IPS DF 6.9 (cell line): ENCODE measurements around the gene DMXL1.
"Not testable (repeated sequence)": the region's sequence is repeated elsewhere in the genome, so short reads cannot be mapped to it uniquely, and the experiment has no call there.

Source experiments
- DNase-seq: peaks from one replicate; pipeline ENCODE4 v3.0.0-alpha.2; 2013; ENCODE audit warnings: low read depth, low spot score
- H3K27ac ChIP-seq: one replicate; pipeline ENCODE4 v1.5.1; 2013; ENCODE audit warnings: low read length, control low read depth
- H3K27me3 ChIP-seq: 2 replicates; pipeline ENCODE4 v1.6.1; 2013; ENCODE audit warnings: mild to moderate bottlenecking, low read length; ENCODE audit not compliant: control insufficient read depth, insufficient read depth
- H3K36me3 ChIP-seq: 2 replicates; pipeline ENCODE4 v1.6.1; 2013; ENCODE audit warnings: low read length; ENCODE audit not compliant: control insufficient read depth, insufficient read depth
- H3K4me1 ChIP-seq: 2 replicates; pipeline ENCODE4 v1.6.1; 2013; ENCODE audit warnings: low read length; ENCODE audit not compliant: control insufficient read depth, insufficient read depth
- H3K4me3 ChIP-seq: 2 replicates; pipeline ENCODE4 v1.5.1; 2013; ENCODE audit warnings: mild to moderate bottlenecking, low read length
- H3K9me3 ChIP-seq: 2 replicates; pipeline ENCODE4 v1.6.1; 2013; ENCODE audit warnings: low read length, inconsistent platforms; ENCODE audit not compliant: control insufficient read depth, insufficient read depth
- WGBS: extraction: QIAGEN DNeasy Blood & Tissue Kit; methylation state at CpG from one replicate; pipeline ENCODE4 v1.1.7; 2013; ENCODE audit warnings: mixed read lengths, missing lambda C conversion rate; ENCODE audit not compliant: insufficient read length, insufficient coverage; 5-methylcytosine and 5-hydroxymethylcytosine counted together

DMXL1 gene

DNA sequence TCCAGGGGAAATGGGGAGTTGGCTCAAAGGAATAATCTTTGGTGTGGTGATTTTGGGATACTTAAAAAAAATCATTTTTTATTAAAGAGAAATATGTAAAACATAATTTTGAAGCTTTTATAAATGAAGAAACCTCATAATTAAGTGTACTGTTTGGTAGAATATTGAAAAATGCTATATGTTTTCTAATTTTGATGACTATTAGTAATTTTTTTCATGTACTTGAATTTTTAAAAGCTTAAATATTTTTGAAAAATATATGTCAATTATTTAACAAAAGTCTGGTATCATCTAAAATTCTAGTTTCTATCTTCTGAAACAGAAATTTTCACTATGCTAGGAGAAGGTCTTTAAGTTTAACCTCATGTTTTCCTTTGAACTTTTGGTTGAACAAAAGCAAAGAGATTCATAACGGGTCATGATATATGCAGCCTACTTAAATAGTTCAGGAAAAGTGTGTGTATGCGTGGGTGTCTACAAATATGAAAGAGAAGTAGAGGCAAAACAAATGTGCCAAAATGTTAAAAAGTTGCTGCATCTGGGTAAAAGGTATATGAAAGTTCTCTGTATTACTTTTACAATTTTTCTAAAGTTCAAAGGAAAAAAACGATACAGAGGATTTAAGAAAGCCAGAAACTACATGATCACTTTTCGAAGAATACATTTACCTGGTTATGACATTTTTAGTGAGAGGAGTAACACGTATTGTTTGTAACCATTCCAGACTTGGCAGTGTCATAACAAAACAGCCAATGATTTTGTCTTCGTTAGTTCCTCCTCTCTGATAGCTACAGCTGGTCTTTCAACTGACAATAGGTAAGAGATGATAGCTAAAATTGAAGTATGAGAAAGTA lies 167.6 kb downstream of the DMXL1 start:
- H3K4me1 ChIP-seq, result no peaks in the 10 kb centered on the region
- H3K9me3 ChIP-seq, result no peaks in the 10 kb centered on the region
- no peaks in the 10 kb centered on the region for H3K36me3 ChIP-seq
- no peaks in the 10 kb centered on the region for H3K27me3 ChIP-seq
- H3K27ac ChIP-seq, result no peak overlapping the region
- DNase-seq, result no peak
- no CpG with 5 or more reads among the region's 6 CpGs for WGBS
- no peak overlapping the region for H3K4me3 ChIP-seq

GRCh38 chr5:119239119-119239417 lies 168.2 kb downstream of the DMXL1 start:
- H3K4me1 ChIP-seq, result no peaks in the 10 kb centered on the region
- H3K4me3 ChIP-seq, result no peak overlapping the region
- H3K27ac ChIP-seq, result no peak overlapping the region
- H3K36me3 ChIP-seq, result no peaks in the 10 kb centered on the region
- no peaks in the 10 kb centered on the region for H3K27me3 ChIP-seq
- H3K9me3 ChIP-seq, result no peaks in the 10 kb centered on the region
- DNase-seq, result no peak

GRCh38 chr5:119239826-119240225 lies 168.9 kb downstream of the DMXL1 start:
- H3K36me3 ChIP-seq, H3K9me3 ChIP-seq, H3K27me3 ChIP-seq, DNase-seq, H3K4me1 ChIP-seq, H3K27ac ChIP-seq, H3K4me3 ChIP-seq: not testable (repeated sequence)
- no CpG with 5 or more reads among the region's 3 CpGs for WGBS

DNA sequence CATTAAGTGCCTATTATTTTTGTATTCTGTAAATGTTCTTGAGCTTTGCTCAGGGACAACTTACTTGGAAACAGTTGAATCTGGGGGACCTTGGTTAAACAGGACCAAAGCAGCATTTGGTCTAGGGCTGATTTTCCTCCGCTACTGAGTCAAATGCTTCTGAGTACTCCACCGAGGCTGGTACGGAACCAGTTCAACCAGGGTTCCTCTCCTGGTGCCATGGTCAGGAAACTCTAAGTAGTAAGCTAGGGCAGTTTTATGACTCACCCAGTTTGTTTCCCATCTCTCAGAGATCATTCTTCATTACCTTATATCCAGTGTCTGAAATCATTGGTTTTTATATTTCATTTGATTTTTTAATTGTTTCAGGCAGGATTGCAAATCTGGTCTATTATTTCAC lies 173.0 kb downstream of the DMXL1 start:
- Histone ChIP-seq H3K4me1 (no peaks in the 10 kb centered on the region), H3K4me3 (no peak overlapping the region), H3K9me3 (no peaks in the 10 kb centered on the region), H3K27me3 (no peaks in the 10 kb centered on the region), H3K36me3 (no peaks in the 10 kb centered on the region), H3K27ac (no peak overlapping the region)
- no peak for DNase-seq
- no CpG with 5 or more reads among the region's 3 CpGs for whole genome bisulfite sequencing

GRCh38 chr5:119250946-119251901 lies 180.3 kb downstream of the DMXL1 start:
- H3K27me3 ChIP-seq, result no peaks in the 10 kb centered on the region
- H3K36me3 ChIP-seq, result no peaks in the 10 kb centered on the region
- H3K27ac ChIP-seq, result no peak overlapping the region
- H3K9me3 ChIP-seq, result no peaks in the 10 kb centered on the region
- no peak for DNase-seq
- WGBS, result no CpG with 5 or more reads among the region's 7 CpGs
- H3K4me3 ChIP-seq, result no peak overlapping the region
- H3K4me1 ChIP-seq, result no peaks in the 10 kb centered on the region

- peak; percentile 58 for DNase-seq
- Histone ChIP-seq H3K4me3 (no peak overlapping the region), H3K4me1 (no peaks in the 10 kb centered on the region), H3K9me3 (no peaks in the 10 kb centered on the region), H3K27me3 (no peaks in the 10 kb centered on the region), H3K36me3 (no peaks in the 10 kb centered on the region), H3K27ac (no peak overlapping the region)
- WGBS, result no CpG with 5 or more reads among the region's 5 CpGs
These were observed 184.9 kb downstream of the DMXL1 start for GRCh38 chr5:119255571-119256356.

DNA sequence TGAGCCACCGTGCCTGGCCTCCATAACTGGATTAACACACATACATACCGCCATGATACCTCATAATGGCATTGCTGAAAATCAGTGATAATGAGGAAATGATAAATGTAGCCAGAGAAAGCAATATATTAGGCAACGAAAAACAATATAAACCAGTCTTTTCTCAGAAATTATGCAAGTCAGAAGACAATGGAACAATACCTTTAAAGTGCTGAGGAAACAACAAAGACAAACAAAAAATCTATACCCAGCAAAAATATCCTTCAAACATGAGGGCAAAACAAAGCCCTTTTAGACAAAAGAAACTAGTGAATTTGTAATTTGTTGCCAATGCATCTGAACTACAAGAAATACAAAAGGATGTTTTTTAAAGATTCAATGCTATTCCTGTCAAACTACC lies 186.7 kb downstream of the DMXL1 start:
- no peak for DNase-seq
- Histone ChIP-seq H3K4me3 (no peak overlapping the region), H3K27me3 (no peaks in the 10 kb centered on the region), H3K36me3 (no peaks in the 10 kb centered on the region), H3K9me3 (no peaks in the 10 kb centered on the region), H3K4me1 (no peaks in the 10 kb centered on the region), H3K27ac (no peak overlapping the region)
- no CpG with 5 or more reads among the region's 3 CpGs for WGBS

GRCh38 chr5:119263639-119264038 lies 192.8 kb downstream of the DMXL1 start:
- Histone ChIP-seq H3K27me3 (no peaks in the 10 kb centered on the region), H3K27ac (no peak overlapping the region), H3K4me3 (no peak overlapping the region), H3K36me3 (no peaks in the 10 kb centered on the region), H3K9me3 (no peaks in the 10 kb centered on the region), H3K4me1 (no peaks in the 10 kb centered on the region)
- WGBS, result no CpG with 5 or more reads among the region's 2 CpGs
- no peak for DNase-seq

DNA sequence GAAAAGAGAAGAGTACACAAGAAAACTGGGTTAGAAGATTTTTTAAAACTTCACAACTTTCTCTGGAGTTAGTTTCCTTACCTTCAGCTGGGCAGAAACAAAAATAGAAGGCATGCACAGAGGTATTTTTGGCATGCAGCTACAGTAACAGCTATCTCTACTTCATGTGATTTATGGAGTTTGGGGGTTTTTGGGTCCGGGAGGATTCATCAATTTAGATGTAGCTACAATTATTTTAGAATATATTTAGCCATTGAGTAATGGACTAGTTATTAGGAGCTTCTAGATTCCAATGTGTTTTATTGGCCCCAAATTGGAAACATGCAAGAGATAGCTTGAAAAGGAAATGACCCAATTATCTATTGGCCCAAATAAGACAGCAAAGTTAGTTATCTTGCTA lies 193.3 kb downstream of the DMXL1 start:
- H3K27me3 ChIP-seq, result no peaks in the 10 kb centered on the region
- no peak for DNase-seq

DNA sequence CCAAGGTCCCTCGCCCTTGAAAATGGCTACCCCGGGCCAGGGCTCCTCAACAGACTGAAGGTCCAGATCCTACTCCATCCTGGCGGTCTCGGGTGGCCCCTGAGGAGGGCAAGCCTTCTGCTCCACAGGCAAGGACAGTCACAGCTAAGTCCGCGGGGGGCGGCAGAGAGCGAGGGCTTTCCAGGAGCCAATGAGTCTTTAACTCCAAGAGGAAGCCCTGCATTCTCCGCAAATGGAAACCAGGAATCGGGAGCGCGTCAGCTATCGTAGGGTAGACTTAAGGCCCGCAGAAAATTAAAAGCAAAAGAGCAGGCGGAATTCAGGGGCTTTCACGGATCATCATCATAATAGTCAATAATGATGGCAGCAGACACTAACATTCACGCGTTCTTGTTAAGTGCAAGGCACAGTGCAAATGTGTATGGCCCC lies 197.1 kb downstream of the DMXL1 start:
- no peaks in the 10 kb centered on the region for H3K9me3 ChIP-seq
- H3K27me3 ChIP-seq, result no peaks in the 10 kb centered on the region
- H3K4me1 ChIP-seq, result no peaks in the 10 kb centered on the region
- peak overlapping the region; percentile 57; the same call in 1 of the 2 replicates for H3K4me3 ChIP-seq
- WGBS, result no CpG with 5 or more reads among the region's 18 CpGs
- H3K36me3 ChIP-seq, result no peaks in the 10 kb centered on the region
- no peak overlapping the region for H3K27ac ChIP-seq
- peak; percentile 61 for DNase-seq

More for the DNA sequence above, 193.3 kb downstream of the DMXL1 start:
- Histone ChIP-seq H3K27ac (no peak overlapping the region), H3K4me1 (no peaks in the 10 kb centered on the region), H3K4me3 (no peak overlapping the region), H3K36me3 (no peaks in the 10 kb centered on the region), H3K9me3 (no peaks in the 10 kb centered on the region)
- no CpG with 5 or more reads among the region's 1 CpG for WGBS
